ENCODE data around the gene PPFIA2.
A peak's percentile ranks its signal among the peaks of the same experiment; 100 is the strongest.

PPFIA2 gene

DNA sequence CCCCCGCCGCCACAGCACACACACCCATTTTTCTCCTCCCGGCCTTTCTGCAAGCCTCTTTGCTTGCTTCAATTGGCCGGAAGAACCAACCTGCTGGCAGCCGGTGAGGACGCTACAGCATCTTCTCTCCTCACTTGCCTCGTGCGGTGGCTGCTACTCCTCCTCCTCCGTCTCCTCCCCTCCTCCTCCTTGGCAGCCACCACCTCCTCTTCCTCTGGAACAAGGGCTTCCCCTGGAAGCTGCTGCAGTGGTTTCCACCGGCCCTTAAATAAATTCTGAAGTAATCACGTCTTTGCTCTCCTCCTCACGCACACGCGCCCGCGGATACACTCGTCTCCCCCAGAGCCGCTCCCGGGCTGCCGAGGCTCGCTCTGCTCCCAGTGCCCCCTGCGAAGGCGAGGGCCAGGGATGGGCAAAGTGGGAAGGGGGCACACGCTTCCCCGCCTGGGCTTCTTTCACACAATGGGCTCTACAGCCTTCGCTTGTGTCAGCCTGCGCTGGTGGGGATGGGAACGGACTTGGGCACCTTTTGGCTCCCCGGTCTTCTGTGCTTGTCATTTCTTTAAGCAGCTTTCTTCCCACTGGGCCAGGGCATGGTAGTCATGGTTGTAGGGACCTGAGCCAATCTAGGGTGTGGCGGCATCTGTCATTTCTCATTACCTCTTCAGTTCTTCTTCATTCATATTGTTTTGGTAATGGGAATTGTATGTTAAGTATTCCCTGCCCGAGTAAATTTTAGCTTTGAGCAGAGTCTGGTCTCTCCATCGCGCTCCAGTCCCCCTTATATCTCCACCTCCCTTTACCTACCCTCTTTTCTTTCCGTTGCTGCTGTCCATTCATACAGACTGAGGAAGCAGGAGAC, at the start of gene PPFIA2:
Gene PPFIA2, minus strand, starts transcription at position 161 of the 862 bp plus-strand sequence.
- H3K27ac Mint-ChIP-seq = no peak within 1 kb of the TSS
- H3K4me3 Mint-ChIP-seq = peak within 1 kb of the TSS; percentile 73
- peaks cover 48% of the 10 kb centered on the region for H3K27me3 Mint-ChIP-seq
- DNase-seq = peak; percentile 42
- H3K4me1 Mint-ChIP-seq (ENCODE audit: low read depth) = peaks cover 14% of the 10 kb centered on the region
- H3K36me3 Mint-ChIP-seq (ENCODE audit: low read depth) = no peaks in the 10 kb centered on the region
- no peaks in the 10 kb centered on the region for H3K9me3 Mint-ChIP-seq

DNA sequence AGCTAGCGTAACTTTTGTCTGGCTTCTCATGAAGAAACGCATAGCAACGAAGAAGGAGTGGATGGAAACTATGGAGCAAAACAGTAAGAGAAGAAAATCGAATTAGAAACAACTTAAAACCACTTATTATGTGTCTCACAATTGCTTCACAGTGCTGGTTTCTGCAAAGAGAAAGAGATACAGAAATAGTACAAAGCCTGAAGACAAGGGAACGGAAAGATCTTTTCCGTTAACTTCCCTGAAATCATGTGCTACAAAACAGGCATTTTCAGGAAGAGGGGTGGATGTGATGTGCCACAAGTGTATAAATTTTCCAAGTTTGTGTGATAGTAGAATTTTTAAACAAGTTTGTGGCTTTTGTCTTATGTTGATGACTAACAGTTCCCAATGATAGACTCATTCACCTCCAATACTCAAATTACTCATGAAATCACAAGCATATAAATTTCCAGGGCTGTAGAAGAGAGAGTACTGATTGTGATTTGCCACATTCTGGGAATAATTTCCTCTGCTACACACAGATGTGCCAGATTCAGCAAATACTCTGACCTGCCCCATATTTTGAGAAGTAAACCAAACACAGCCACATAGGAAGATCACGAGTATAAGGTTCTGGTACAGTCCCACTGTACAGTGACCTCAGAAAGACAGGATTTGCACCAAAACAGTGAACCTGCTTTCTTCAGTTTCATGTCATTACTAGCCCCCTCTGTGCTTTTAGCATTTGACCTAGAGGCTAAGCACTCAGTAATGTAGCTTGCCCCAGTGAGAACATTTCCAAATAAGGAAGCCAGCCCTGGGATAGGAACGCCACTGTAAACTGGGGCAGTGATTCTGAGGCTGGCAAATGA, 41.4 kb upstream of the PPFIA2 start:
- Mint-ChIP-seq H3K36me3 (ENCODE audit: low read depth) (no peaks in the 10 kb centered on the region), H3K4me1 (ENCODE audit: low read depth) (peaks cover 18% of the 10 kb centered on the region), H3K9me3 (no peaks in the 10 kb centered on the region), H3K27ac (peak overlapping the region; percentile 70), H3K4me3 (no peak overlapping the region), H3K27me3 (peaks cover 5% of the 10 kb centered on the region)
- DNase-seq = no peak

DNA sequence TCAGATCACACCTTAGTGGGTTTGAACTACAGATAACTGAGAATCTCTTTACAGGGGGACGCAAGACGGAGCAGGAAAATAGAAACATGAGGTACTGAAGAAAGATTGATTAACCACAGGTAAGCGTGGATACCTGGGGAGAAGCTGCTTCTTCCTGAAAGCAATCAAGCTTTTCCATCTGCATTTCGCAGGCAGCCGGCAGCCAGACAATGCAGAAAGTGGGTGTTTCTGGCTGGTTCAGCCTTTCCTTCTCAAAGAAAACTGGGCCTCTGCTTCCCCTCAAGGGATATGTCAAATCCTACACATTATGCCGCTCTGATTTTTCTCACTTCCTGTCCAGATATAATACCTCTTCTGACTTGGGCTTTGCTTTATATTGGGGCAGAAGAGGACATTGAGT, 39.1 kb upstream of the PPFIA2 start:
- Mint-ChIP-seq H3K9me3 (no peaks in the 10 kb centered on the region), H3K36me3 (ENCODE audit: low read depth) (no peaks in the 10 kb centered on the region), H3K27ac (no peak overlapping the region)

GRCh38 chr12:81797100-81797499, 38.0 kb upstream of the PPFIA2 start:
- peaks cover 18% of the 10 kb centered on the region for H3K4me1 Mint-ChIP-seq (ENCODE audit: low read depth)
- no peaks in the 10 kb centered on the region for H3K36me3 Mint-ChIP-seq (ENCODE audit: low read depth)
- H3K27ac Mint-ChIP-seq = no peak overlapping the region
- H3K27me3 Mint-ChIP-seq = peaks cover 10% of the 10 kb centered on the region
- no peak overlapping the region for H3K4me3 Mint-ChIP-seq
- no peak for DNase-seq
- H3K9me3 Mint-ChIP-seq = no peaks in the 10 kb centered on the region

More for the DNA sequence above, 39.1 kb upstream of the PPFIA2 start:
- Mint-ChIP-seq H3K4me1 (ENCODE audit: low read depth) (peaks cover 18% of the 10 kb centered on the region), H3K27me3 (peaks cover 5% of the 10 kb centered on the region), H3K4me3 (no peak overlapping the region)
- DNase-seq = no peak

- Mint-ChIP-seq H3K27ac (no peak overlapping the region), H3K4me1 (ENCODE audit: low read depth) (no peaks in the 10 kb centered on the region), H3K36me3 (ENCODE audit: low read depth) (no peaks in the 10 kb centered on the region), H3K4me3 (no peak overlapping the region), H3K27me3 (peaks cover 5% of the 10 kb centered on the region), H3K9me3 (no peaks in the 10 kb centered on the region)
- no peak for DNase-seq
Measured at GRCh38 chr12:81792666-81793065, 33.5 kb upstream of the PPFIA2 start.

DNA sequence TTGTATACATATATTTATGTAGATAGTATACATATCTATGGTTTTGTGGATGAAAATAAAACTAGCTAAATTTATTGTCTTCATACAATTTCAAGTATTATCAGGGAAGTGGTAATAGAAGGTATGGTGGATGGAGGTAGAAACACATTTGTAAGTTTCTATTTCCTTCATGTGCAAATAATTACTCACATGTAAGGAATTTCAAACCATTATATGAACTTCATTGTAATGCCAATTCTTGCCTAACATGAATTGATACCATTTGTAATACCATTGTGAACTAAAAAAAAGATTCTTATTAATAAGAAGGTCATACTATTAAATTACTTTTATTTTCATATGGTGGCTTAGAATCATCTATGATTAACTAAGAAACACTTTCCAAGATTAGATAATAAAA, 20.1 kb upstream of the PPFIA2 start:
- Mint-ChIP-seq H3K36me3 (ENCODE audit: low read depth) (no peaks in the 10 kb centered on the region), H3K9me3 (no peaks in the 10 kb centered on the region), H3K4me1 (ENCODE audit: low read depth) (no peaks in the 10 kb centered on the region), H3K27ac (no peak overlapping the region), H3K27me3 (no peaks in the 10 kb centered on the region), H3K4me3 (no peak overlapping the region)
- DNase-seq = no peak

GRCh38 chr12:81778719-81779118, 19.6 kb upstream of the PPFIA2 start:
- Mint-ChIP-seq H3K36me3 (ENCODE audit: low read depth) (no peaks in the 10 kb centered on the region), H3K27me3 (no peaks in the 10 kb centered on the region), H3K9me3 (no peaks in the 10 kb centered on the region), H3K4me1 (ENCODE audit: low read depth) (no peaks in the 10 kb centered on the region), H3K27ac (no peak overlapping the region), H3K4me3 (no peak overlapping the region)
- no peak for DNase-seq

DNA sequence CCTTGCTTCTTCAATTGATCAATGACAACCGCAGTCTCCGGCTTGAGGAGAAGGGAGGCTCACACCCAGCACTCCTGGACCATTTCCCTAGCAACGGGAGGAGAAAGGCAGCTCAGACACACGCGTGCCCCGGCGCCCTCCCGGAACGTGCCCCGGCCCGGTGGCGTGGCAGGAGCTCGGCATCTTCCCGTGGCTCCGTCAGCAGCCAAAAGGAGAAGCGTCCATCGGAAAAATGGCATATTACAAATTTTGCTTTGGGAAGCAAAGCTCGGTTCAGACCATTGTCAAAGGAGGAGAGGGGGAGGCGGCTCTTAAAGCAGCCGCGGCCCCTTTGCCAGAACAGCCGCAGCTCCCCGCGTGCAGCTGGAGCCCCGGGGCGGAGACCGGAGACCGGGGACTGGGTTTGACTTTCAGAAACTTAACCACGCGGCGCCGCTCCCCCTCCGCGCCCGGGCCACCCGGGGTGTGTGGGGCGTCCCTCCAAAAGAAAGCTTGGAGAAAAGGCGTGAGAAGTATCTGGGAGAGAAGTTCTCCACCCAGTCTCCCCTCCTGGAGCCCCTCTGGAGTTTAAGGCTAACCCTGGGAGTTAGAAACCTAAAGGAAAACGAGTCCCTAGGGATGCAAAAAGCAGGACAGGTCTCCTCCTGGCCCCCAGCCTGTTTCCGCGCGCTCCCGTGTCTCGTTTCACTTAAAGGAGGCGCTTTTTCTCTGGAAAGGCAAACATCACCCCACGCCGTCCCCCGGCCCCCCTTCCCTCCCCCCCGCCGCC, 545 bp downstream of the PPFIA2 start:
- peaks cover 48% of the 10 kb centered on the region for H3K27me3 Mint-ChIP-seq
- H3K4me1 Mint-ChIP-seq (ENCODE audit: low read depth) = peaks cover 14% of the 10 kb centered on the region
- no peaks in the 10 kb centered on the region for H3K9me3 Mint-ChIP-seq
- H3K36me3 Mint-ChIP-seq (ENCODE audit: low read depth) = no peaks in the 10 kb centered on the region
- no peak overlapping the region for H3K27ac Mint-ChIP-seq
- peak; percentile 46 for DNase-seq
- peak overlapping the region; percentile 73 for H3K4me3 Mint-ChIP-seq

DNA sequence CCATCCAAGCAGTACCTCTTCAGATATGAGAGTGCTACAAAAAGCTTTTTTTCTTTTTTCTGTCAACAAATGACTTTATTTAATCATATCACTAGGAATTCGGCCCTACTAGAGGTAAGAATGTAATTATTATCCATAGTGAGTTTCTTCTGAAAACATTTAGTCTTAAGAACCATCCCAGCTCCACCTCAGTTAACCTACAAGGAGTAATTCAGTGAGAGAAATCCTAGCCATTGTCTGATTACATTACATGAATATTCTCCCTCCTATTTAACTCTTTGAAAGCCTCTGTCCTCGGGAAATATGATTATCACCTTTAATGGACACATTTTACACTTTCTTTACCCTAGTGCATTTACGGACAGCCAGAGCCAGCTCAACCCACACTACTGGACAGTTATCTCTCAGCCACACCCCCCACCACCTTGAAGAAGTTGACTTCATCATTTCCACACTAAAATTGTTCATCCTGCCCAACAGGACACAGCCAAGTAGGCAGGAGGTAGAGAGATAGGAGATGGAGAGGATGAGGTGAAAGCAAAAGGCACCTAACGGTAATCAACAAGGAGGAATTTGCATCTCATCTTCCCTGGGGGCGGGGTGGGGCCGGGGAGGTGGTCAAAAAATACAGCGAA, 1.3 kb downstream of the PPFIA2 start:
- Mint-ChIP-seq H3K36me3 (ENCODE audit: low read depth) (no peaks in the 10 kb centered on the region), H3K9me3 (no peaks in the 10 kb centered on the region), H3K27ac (no peak overlapping the region), H3K4me3 (peak overlapping the region; percentile 73), H3K4me1 (ENCODE audit: low read depth) (peaks cover 14% of the 10 kb centered on the region), H3K27me3 (peaks cover 48% of the 10 kb centered on the region)
- no peak for DNase-seq

- Mint-ChIP-seq H3K27me3 (peaks cover 5% of the 10 kb centered on the region), H3K4me1 (ENCODE audit: low read depth) (no peaks in the 10 kb centered on the region), H3K36me3 (ENCODE audit: low read depth) (no peaks in the 10 kb centered on the region), H3K9me3 (peaks cover 2% of the 10 kb centered on the region), H3K4me3 (no peak overlapping the region), H3K27ac (no peak overlapping the region)
- no peak for DNase-seq
Measured at GRCh38 chr12:81729781-81730180, 29.4 kb downstream of the PPFIA2 start.

DNA sequence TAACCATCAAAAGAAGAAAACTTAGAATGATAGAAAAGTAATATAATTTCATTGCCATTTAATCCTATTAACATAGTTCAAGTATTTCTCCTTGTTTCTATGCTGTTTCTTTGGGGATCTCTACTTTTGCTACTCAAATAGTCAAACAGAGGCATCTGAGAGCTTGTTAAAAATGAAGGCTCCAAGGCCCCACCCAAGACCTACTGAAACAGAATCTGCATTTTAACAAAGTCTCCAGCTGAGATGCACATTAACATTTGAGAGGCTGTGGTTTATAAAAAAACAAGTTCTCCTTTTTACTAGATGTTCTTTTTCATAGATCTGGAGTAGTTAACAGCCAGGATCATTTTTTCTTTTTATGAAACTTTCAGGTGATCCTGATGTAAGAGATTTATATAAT, 31.8 kb downstream of the PPFIA2 start:
- no peak overlapping the region for H3K4me3 Mint-ChIP-seq
- no peaks in the 10 kb centered on the region for H3K36me3 Mint-ChIP-seq (ENCODE audit: low read depth)
- no peak for DNase-seq
- H3K27me3 Mint-ChIP-seq = peaks cover 10% of the 10 kb centered on the region
- peaks cover 2% of the 10 kb centered on the region for H3K9me3 Mint-ChIP-seq
- no peaks in the 10 kb centered on the region for H3K4me1 Mint-ChIP-seq (ENCODE audit: low read depth)
- H3K27ac Mint-ChIP-seq = no peak overlapping the region

DNA sequence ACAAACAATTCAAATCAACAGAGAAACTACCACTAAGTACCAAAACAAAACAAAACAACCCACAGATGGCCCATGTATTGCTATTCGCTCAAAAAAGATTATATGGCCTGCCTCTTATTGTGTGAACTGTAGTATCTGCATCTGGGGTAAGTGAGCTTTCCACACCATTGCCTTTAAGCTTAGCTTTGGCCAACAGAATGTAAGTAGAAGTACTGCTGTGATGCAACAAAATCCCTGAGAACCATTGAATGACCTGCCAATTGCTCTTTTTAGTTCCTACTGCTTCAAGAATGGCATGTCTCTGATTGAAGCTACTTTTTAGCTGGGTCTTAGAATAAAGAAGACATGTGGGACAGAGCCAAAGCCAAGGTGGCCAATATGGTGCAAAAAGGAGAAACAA, 32.5 kb downstream of the PPFIA2 start:
- H3K4me3 Mint-ChIP-seq = no peak overlapping the region

DNA sequence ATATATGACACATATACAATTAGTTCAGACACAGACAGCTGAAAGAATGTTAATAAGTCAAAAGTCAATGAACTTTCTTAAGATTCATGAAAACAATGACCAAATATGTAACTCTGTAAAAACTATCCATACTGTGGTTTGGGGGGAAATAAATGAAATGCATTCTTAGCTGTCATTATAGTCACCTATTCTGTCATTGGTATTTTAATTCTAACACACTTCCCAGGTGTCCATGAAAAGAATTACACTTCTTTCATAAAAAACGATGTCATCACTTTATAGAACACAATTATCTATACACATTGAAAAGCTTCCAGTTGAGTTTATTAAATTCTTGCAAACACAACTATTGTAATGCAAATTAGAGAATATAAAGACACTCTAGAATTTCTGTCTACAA, 35.8 kb downstream of the PPFIA2 start:
- no peak for DNase-seq
- Mint-ChIP-seq H3K4me3 (no peak overlapping the region), H3K36me3 (ENCODE audit: low read depth) (no peaks in the 10 kb centered on the region)

More for the DNA sequence above, 32.5 kb downstream of the PPFIA2 start:
- no peak for DNase-seq
- peaks cover 2% of the 10 kb centered on the region for H3K9me3 Mint-ChIP-seq
- H3K36me3 Mint-ChIP-seq (ENCODE audit: low read depth) = no peaks in the 10 kb centered on the region
- H3K4me1 Mint-ChIP-seq (ENCODE audit: low read depth) = no peaks in the 10 kb centered on the region
- peaks cover 10% of the 10 kb centered on the region for H3K27me3 Mint-ChIP-seq
- H3K27ac Mint-ChIP-seq = no peak overlapping the region

GRCh38 chr12:81722004-81722403, 37.1 kb downstream of the PPFIA2 start:
- no peak overlapping the region for H3K4me3 Mint-ChIP-seq
- H3K9me3 Mint-ChIP-seq = no peaks in the 10 kb centered on the region
- peaks cover 15% of the 10 kb centered on the region for H3K27me3 Mint-ChIP-seq
- H3K36me3 Mint-ChIP-seq (ENCODE audit: low read depth) = no peaks in the 10 kb centered on the region
- no peaks in the 10 kb centered on the region for H3K4me1 Mint-ChIP-seq (ENCODE audit: low read depth)
- no peak overlapping the region for H3K27ac Mint-ChIP-seq
- DNase-seq = no peak

More for the DNA sequence above, 35.8 kb downstream of the PPFIA2 start:
- H3K9me3 Mint-ChIP-seq = no peaks in the 10 kb centered on the region
- no peak overlapping the region for H3K27ac Mint-ChIP-seq
- no peaks in the 10 kb centered on the region for H3K4me1 Mint-ChIP-seq (ENCODE audit: low read depth)
- H3K27me3 Mint-ChIP-seq = peaks cover 15% of the 10 kb centered on the region

Measured in activated T-cell treated with anti-CD3 and anti-CD28 coated beads, Interleukin-2, amount 50 U/mL, for 24 hours (primary cell).